OCI-LY7 (cell line): ENCODE results near the gene PRKRIP1. TPM values are rescaled to one million over a fixed set of nuclear protein-coding genes. Genes with fewer than 3 reads are reported as not detected.
A peak's percentile ranks its signal among the peaks of the same experiment; 100 is the strongest.

Experiments
- BruUV-seq: library from RNA; stranded (reverse); fragments of 400-500 nt; replicated peaks from 2 replicates; lab custom pipeline; 2021; lab: Mats Ljungman, UMichigan
- CTCF ChIA-PET: fragments of 300-600 bp; sonication (Branson Sonifier 250); formaldehyde crosslinking; loops from one replicate; lab custom pipeline; 2022; ENCODE audit warnings: antibody characterized with exemption; ENCODE audit not compliant: unreplicated experiment; lab: Charles Lee
- POLR2A ChIA-PET: fragments of 300-600 bp; sonication (Branson Sonifier 250); formaldehyde crosslinking; loops from one replicate; lab custom pipeline; 2022; ENCODE audit warnings: antibody characterized with exemption; lab: Charles Lee
- DNase-seq: peaks from one replicate; pipeline ENCODE4 v3.0.0-alpha.2; 2015; ENCODE audit warnings: low spot score
- H2AFZ ChIP-seq: fragments of 200-600 bp; sonication (generic), shearing (Covaris generic); 2 replicates; pipeline ENCODE4 v1.6.1; 2014; ENCODE audit warnings: mild to moderate bottlenecking, antibody characterized with exemption, low read length, moderate library complexity
- H3K27ac ChIP-seq: fragments of 200-600 bp; sonication (generic); 2 replicates; pipeline ENCODE4 v1.5.1; 2014; ENCODE audit warnings: mixed run types, low read depth, mild to moderate bottlenecking, moderate library complexity, low read length, inconsistent platforms; ENCODE audit not compliant: poor library complexity, severe bottlenecking
- H3K36me3 ChIP-seq: fragments of 200-600 bp; sonication (generic); 2 replicates; pipeline ENCODE4 v1.6.1; 2014; ENCODE audit warnings: mild to moderate bottlenecking, antibody characterized with exemption, low read length, moderate library complexity, mixed read lengths; ENCODE audit not compliant: insufficient read depth
- H3K4me1 ChIP-seq: fragments of 200-600 bp; sonication (generic); 2 replicates; pipeline ENCODE4 v1.5.1; 2014; ENCODE audit warnings: mild to moderate bottlenecking, low read length; ENCODE audit not compliant: insufficient read depth, poor library complexity, severe bottlenecking
- H3K4me2 ChIP-seq: fragments of 200-600 bp; sonication (generic); 2 replicates; pipeline ENCODE4 v1.6.1; 2014; ENCODE audit warnings: mild to moderate bottlenecking, low read length
- H3K4me3 ChIP-seq: fragments of 200-600 bp; sonication (generic); 2 replicates; pipeline ENCODE4 v1.5.1; 2014; ENCODE audit warnings: mild to moderate bottlenecking, low read depth, low read length; ENCODE audit not compliant: poor library complexity, severe bottlenecking
- H3K79me2 ChIP-seq: fragments of 200-600 bp; sonication (generic); 2 replicates; pipeline ENCODE4 v1.6.1; 2016; ENCODE audit warnings: low read depth, mild to moderate bottlenecking, low read length, moderate library complexity, mixed read lengths; ENCODE audit not compliant: insufficient read depth
- H3K9me2 ChIP-seq: fragments of 200-600 bp; sonication (generic); 2 replicates; pipeline ENCODE4 v1.6.1; 2016; ENCODE audit warnings: mild to moderate bottlenecking, low read length, mixed read lengths; ENCODE audit not compliant: insufficient read depth
- H3K9me3 ChIP-seq: fragments of 200-600 bp; sonication (generic); 2 replicates; pipeline ENCODE4 v1.6.1; 2014; ENCODE audit warnings: mild to moderate bottlenecking, mixed run types, low read length, mixed read lengths
- H4K20me1 ChIP-seq: fragments of 200-600 bp; sonication (generic); 2 replicates; pipeline ENCODE4 v1.6.1; 2014; ENCODE audit warnings: mild to moderate bottlenecking, antibody characterized with exemption, low read length, moderate library complexity, mixed read lengths; ENCODE audit not compliant: insufficient read depth
- CTCF ChIP-seq: fragments of 200-600 bp; sonication (generic); conservative IDR thresholded peaks from 2 replicates; pipeline ENCODE4 v1.5.1; 2014; ENCODE audit warnings: mild to moderate bottlenecking, antibody characterized with exemption, low read length, moderate library complexity, mixed read lengths
- EZH2phosphoT487 ChIP-seq: fragments of 200-600 bp; sonication (generic); IDR thresholded peaks from 2 replicates; pipeline ENCODE4 v1.6.1; 2018; ENCODE audit warnings: low read depth, borderline replicate concordance, mild to moderate bottlenecking, mixed run types, antibody characterized with exemption, low read length, moderate library complexity, mixed read lengths
- intact Hi-C: fragments of 100-400 bp; cut with micrococcal nuclease; formaldehyde crosslinking; loops from one replicate; pipeline ENCODE4 v1.10.0; 2022; ENCODE audit not compliant: unreplicated experiment
- total RNA-seq, 2 experiments: library from RNA; depleted of rRNA in 1 of 2; stranded (reverse); fragments of >200 nt in 1 of 2; shearing (Covaris generic) in 1 of 2; gene quantifications; 2 replicates each; pipeline ENCODE4 v1.2.3, GENCODE V29; 2014 to 2022

Gene PRKRIP1
- total RNA-seq, 2 experiments from 2014 or later: 47.1 to 48.2 TPM

- POLR2A ChIA-PET: no interaction called here
- Histone ChIP-seq H3K36me3 (peaks cover 84% of the 10 kb centered on the region), H3K4me3 (no peak overlapping the region), H3K9me2 (no peaks in the 10 kb centered on the region), H3K4me1 (peaks cover 46% of the 10 kb centered on the region), H3K4me2 (no peak overlapping the region), H3K27ac (no peak overlapping the region), H3K79me2 (peaks cover 22% of the 10 kb centered on the region), H4K20me1 (0 out of 2 replicates have a peak, but pooled peaks cover 5% of the 10 kb centered on the region), H3K9me3 (no peaks in the 10 kb centered on the region), H2AFZ (no peak overlapping the region)
- no peak for TF ChIP-seq EZH2phosphoT487
- TF ChIP-seq CTCF: no peak
- intact Hi-C loops: no loop called here
- CTCF ChIA-PET: no interaction called here
- no TSS peak for BruUV-seq
- DNase-seq: no peak
These were observed 4.2 kb downstream of the PRKRIP1 start for GRCh38 chr7:102400360-102400759.

- DNase-seq: no peak
- Histone ChIP-seq H4K20me1 (no peaks in the 10 kb centered on the region), H3K4me2 (peak overlapping the region; percentile 27; the same call in 1 of the 2 replicates), H3K36me3 (peaks cover 97% of the 10 kb centered on the region), H3K9me2 (no peaks in the 10 kb centered on the region), H3K79me2 (no peaks in the 10 kb centered on the region), H3K4me1 (peaks cover 48% of the 10 kb centered on the region), H2AFZ (no peak overlapping the region), H3K4me3 (no peak overlapping the region), H3K27ac (peak overlapping the region; percentile 62), H3K9me3 (no peaks in the 10 kb centered on the region)
- ChIA-PET CTCF (interaction anchor here (1.1 kb wide), 1 partner anchor 64 kb away, joined by 3 read pairs; no protein-coding TSS in a partner anchor), POLR2A (no interaction called here)
- no peak for TF ChIP-seq CTCF
- no peak for TF ChIP-seq EZH2phosphoT487
- BruUV-seq: no TSS peak
- intact Hi-C loops: no loop called here
These were observed 7.4 kb downstream of the PRKRIP1 start for GRCh38 chr7:102403563-102403962.
